Right cardiac atrium (tissue), 5 donors: Measurements from ENCODE around the gene TSPY1. TPM values are rescaled to one million over a fixed set of nuclear protein-coding genes. Genes with fewer than 3 reads are reported as not detected.
A peak's percentile ranks its signal among the peaks of the same experiment; 100 is the strongest.
"Not testable (repeated sequence)": the region's sequence is repeated elsewhere in the genome, so short reads cannot be mapped to it uniquely, and the experiment has no call there.

Experiments used
- ATAC-seq, 2 donors: fragments of 200-7000 bp; cut with Tn5 transposase; one replicate each; pipeline versions ENCODE4 v1.8.0 to v1.9.1; 2020; ENCODE audit warnings: moderate library complexity in 2 of 2, mild to moderate bottlenecking in 1 of 2
- DNase-seq, 3 donors: peaks; one replicate each; pipeline ENCODE4 v3.0.0-alpha.2; 2020
- H3K27ac ChIP-seq: one replicate; pipeline ENCODE4 v1.5.1; 2013; ENCODE audit warnings: mild to moderate bottlenecking, low read length, control low read depth, moderate library complexity
- H3K27me3 ChIP-seq: one replicate; pipeline ENCODE4 v1.6.1; 2013; ENCODE audit not compliant: control insufficient read depth, insufficient read depth
- H3K4me1 ChIP-seq: one replicate; pipeline ENCODE4 v1.6.1; 2013; ENCODE audit warnings: low read length; ENCODE audit not compliant: control insufficient read depth, insufficient read depth
- H3K4me3 ChIP-seq: one replicate; pipeline ENCODE4 v1.5.1; 2013; ENCODE audit warnings: low read length, control low read depth
- H3K9me3 ChIP-seq: one replicate; pipeline ENCODE4 v1.6.1; 2013; ENCODE audit warnings: low read length; ENCODE audit not compliant: control insufficient read depth
- WGBS: extraction: QIAGEN DNeasy Blood & Tissue Kit; methylation state at CpG from one replicate; pipeline ENCODE4 v1.1.7; 2013; 5-methylcytosine and 5-hydroxymethylcytosine counted together
- intact Hi-C, 4 donors: fragments of 100-400 bp; cut with DNase I; formaldehyde crosslinking; loops; one replicate each; pipeline versions ENCODE4 v1.11.0 to v1.14.0; 2022 to 2023
- long read RNA-seq, 4 donors: library from polyadenylated mRNA; unstranded; transcript quantifications; one replicate each; pipeline ENCODE4 v2.0.0, GENCODE V29; 2020 to 2021
- polyA plus RNA-seq: library from polyadenylated mRNA; stranded (reverse); fragments of 200-250 nt; gene quantifications from one replicate; pipeline ENCODE4 v1.2.3, GENCODE V29; 2013
- total RNA-seq, 4 donors: library from RNA; stranded (reverse); fragmentation: NEBNext Ultra II Directional; extraction: Animal tissue kit (Norgen Biotek cat#: 25700); gene quantifications; one replicate each; pipeline ENCODE4 v1.2.1, GENCODE V29; 2021
- donor health status: healthy with polysubstance abuse.
- donor health status: DM: no; HTN: yes; CAD: no.
- donor health status: DM: no; HTN: no; CAD: no.
- donor health status: DM: no; HTN: yes; CAD: no; lungs with severe emphysema.
- donor health status: DM: yes; HTN: yes; CAD: no.

The TSPY1 gene, protein sequence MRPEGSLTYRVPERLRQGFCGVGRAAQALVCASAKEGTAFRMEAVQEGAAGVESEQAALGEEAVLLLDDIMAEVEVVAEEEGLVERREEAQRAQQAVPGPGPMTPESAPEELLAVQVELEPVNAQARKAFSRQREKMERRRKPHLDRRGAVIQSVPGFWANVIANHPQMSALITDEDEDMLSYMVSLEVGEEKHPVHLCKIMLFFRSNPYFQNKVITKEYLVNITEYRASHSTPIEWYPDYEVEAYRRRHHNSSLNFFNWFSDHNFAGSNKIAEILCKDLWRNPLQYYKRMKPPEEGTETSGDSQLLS
- total RNA-seq = not detected
- polyA plus RNA-seq = not detected
- long read RNA-seq, donor 1 = 0 reads
- long read RNA-seq, donor 2 = 0 reads
- long read RNA-seq, donor 3 = 0 reads
- long read RNA-seq, donor 4 = 0 reads

GRCh38 chrY:9466655-9467054 lies at the start of gene TSPY1:
TSS of gene TSPY1 (plus strand) at chrY:9466955. CDS start at chrY:9467001, 46 bp downstream.
- WGBS = 87% methylated on average over 12 of the region's 25 CpGs
- H3K27me3 ChIP-seq = not testable (repeated sequence)

DNA sequence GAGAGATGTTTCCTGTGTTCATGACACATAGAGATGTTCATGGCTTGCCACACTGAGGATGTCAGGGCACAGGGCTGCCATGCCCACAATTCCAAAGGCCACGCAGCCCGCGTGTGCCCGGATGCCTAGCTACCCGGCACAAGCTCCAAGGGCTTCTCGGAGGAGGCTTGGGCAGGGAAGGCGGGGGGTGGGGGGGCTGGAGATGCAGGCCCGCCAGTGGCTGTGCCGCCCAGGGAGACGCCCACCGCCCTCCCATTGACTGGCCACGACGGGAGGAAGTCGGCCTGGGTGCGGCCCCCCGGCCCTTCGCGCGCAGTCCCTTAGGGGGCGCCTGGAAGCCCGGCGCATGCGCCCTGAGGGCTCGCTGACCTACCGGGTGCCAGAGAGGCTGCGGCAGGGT lies 20.2 kb downstream of the TSPY1 start, which contains the start of gene TSPY9:
Gene TSPY9 (plus strand): TSS at position 301 of the 400 bp plus-strand sequence. CDS start 46 bp downstream, at position 347.
- WGBS = no CpG with 5 or more reads among the region's 26 CpGs
- H3K27me3 ChIP-seq, H3K9me3 ChIP-seq, H3K4me1 ChIP-seq, DNase-seq, H3K27ac ChIP-seq, ATAC-seq, H3K4me3 ChIP-seq, intact Hi-C loops: not testable (repeated sequence)

More at GRCh38 chrY:9466655-9467054, at the start of gene TSPY1:
- H3K4me1 ChIP-seq, intact Hi-C loops, H3K27ac ChIP-seq, H3K9me3 ChIP-seq, DNase-seq, ATAC-seq, H3K4me3 ChIP-seq: not testable (repeated sequence)

- H3K27ac ChIP-seq, H3K4me1 ChIP-seq, H3K4me3 ChIP-seq, ATAC-seq, H3K27me3 ChIP-seq, H3K9me3 ChIP-seq, intact Hi-C loops: not testable (repeated sequence)
- DNase-seq = peak in 1 of 3 donors; percentile 34
- 65% methylated on average over 2 of the region's 6 CpGs for WGBS
Observed at GRCh38 chrY:9504396-9504795, 37.6 kb downstream of the TSPY1 start.

DNA sequence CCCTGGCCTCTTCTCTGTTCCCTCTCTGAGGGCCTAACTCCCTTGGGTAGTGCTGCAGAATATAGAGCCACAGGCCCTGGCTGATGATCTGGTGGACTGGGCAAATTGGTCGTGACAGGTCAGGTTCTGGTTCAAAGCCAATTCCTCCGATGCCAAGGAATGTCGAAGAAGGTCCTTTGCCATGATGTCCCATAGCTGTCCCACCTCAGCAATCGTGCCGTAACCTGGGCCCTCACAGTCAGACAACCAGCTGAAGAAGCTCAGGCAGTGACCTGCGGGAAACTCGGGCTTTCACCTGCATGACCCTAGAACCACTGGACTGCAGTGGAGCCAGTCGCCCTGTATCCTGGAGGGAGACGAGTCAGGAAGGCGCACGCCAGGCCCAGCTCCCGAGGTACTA lies 49.5 kb downstream of the TSPY1 start:
- H3K4me3 ChIP-seq, H3K27ac ChIP-seq, intact Hi-C loops, H3K27me3 ChIP-seq, H3K9me3 ChIP-seq, H3K4me1 ChIP-seq, ATAC-seq, DNase-seq: not testable (repeated sequence)
- WGBS = 77% methylated on average over 7 of the region's 12 CpGs

Other genes with a start within 250 kb of the TSPY1 start
- not detected for gene TSPY4, start 129.5 kb upstream of the TSPY1 start, total RNA-seq
- gene TSPY4, start 129.5 kb upstream of the TSPY1 start, polyA plus RNA-seq = not detected
- not detected for gene TSPY8, start 109.2 kb upstream of the TSPY1 start, total RNA-seq
- not detected for gene TSPY8, start 109.2 kb upstream of the TSPY1 start, polyA plus RNA-seq
- gene TSPY3, start 68.5 kb upstream of the TSPY1 start, total RNA-seq = not detected
- gene TSPY3, start 68.5 kb upstream of the TSPY1 start, polyA plus RNA-seq = not detected
- not detected for gene TSPY9, start 20.3 kb downstream of the TSPY1 start, total RNA-seq
- not detected for gene TSPY9, start 20.3 kb downstream of the TSPY1 start, polyA plus RNA-seq
- gene TSPY10, start 60.9 kb downstream of the TSPY1 start, total RNA-seq = not detected
- gene TSPY10, start 60.9 kb downstream of the TSPY1 start, polyA plus RNA-seq = not detected